GM12864 (cell line): ENCODE data around the gene NRP1.

Source experiments
- DNase-seq: peaks from one replicate; pipeline ENCODE4 v3.0.0-alpha.2; 2011; ENCODE audit warnings: low read depth
- H3K4me3 ChIP-seq: 2 replicates; pipeline ENCODE4 v1.5.1; 2011; ENCODE audit warnings: mild to moderate bottlenecking, low read depth, low read length, control low read depth
- TF ChIP-seq, protein P1 (sequence below): IDR thresholded peaks from 2 replicates; pipeline ENCODE4 v1.5.1; 2011; ENCODE audit warnings: low read depth, mild to moderate bottlenecking, moderate library complexity, low read length, control low read depth, inconsistent platforms; ENCODE audit errors: missing control alignments

Gene NRP1

GRCh38 chr10:33363106-33363505 lies 28.6 kb upstream of the NRP1 start:
- no peak for DNase-seq
- no peak overlapping the region for H3K4me3 ChIP-seq
- TF ChIP-seq, protein P1, sequence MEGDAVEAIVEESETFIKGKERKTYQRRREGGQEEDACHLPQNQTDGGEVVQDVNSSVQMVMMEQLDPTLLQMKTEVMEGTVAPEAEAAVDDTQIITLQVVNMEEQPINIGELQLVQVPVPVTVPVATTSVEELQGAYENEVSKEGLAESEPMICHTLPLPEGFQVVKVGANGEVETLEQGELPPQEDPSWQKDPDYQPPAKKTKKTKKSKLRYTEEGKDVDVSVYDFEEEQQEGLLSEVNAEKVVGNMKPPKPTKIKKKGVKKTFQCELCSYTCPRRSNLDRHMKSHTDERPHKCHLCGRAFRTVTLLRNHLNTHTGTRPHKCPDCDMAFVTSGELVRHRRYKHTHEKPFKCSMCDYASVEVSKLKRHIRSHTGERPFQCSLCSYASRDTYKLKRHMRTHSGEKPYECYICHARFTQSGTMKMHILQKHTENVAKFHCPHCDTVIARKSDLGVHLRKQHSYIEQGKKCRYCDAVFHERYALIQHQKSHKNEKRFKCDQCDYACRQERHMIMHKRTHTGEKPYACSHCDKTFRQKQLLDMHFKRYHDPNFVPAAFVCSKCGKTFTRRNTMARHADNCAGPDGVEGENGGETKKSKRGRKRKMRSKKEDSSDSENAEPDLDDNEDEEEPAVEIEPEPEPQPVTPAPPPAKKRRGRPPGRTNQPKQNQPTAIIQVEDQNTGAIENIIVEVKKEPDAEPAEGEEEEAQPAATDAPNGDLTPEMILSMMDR = no peak

DNA sequence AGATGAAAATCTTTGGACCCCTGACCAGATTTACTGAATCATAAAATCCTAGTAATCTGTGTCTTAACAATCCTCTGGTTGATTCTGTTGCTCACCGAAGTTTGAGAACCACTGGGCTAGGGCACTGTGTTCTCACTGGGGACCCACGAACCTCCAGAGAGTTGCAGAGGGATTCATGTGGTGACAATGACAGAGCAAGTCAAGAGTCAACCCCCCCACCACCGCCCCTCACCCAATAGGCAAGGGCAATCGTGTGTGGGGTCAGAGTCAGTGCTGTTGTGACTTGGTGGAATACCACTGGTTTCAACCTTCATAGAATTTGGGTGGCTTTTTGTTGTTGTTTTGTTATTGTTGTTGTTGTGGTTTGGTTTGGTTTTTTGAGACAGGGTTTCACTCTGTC lies 23.5 kb upstream of the NRP1 start:
- TF ChIP-seq, protein P1 = no peak
- DNase-seq = no peak
- H3K4me3 ChIP-seq = no peak overlapping the region

GRCh38 chr10:33355274-33355673 lies 20.8 kb upstream of the NRP1 start:
- no peak overlapping the region for H3K4me3 ChIP-seq
- DNase-seq = no peak
- TF ChIP-seq, protein P1 = no peak

DNA sequence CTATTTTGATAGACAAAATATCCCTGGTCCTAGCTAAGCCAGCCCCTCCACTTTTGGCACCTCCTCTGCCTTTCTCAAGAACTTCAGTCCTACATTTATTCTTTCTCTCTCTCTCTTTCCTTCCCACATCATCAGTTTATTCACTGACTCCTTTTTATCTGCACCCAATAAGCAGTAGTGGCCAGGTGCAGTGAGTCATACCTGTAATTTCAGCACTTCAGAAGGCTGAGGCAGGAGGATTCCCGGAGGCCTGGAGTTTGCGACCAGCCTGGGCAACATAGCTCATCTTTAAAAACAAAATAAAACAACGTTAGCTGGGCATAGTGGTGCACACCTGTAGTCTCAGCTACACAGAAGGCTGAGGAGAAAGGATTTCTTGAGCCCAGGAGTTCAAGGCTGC lies 19.4 kb upstream of the NRP1 start:
- TF ChIP-seq, protein P1 = no peak
- DNase-seq = no peak

DNA sequence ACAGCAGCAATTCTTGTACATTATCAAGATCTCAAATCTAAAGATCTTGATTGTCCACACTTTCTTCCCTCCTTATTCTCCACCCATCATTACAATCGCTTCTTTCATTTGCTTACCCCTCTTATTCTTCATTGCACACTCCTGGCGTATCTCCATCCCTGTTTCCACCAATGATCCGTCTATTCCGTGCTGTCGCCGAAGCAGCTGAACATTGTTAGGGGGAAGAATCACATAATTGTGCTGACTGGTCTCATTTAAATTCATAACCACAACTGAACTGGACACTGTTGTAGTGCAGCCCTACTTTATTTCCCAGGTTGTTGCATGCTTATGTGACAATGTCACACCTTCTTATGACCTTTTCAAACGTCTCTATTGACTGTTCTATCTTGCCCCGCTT lies 18.9 kb upstream of the NRP1 start:
- no peak overlapping the region for H3K4me3 ChIP-seq
- TF ChIP-seq, protein P1 = no peak
- DNase-seq = no peak

More for the DNA sequence above, 19.4 kb upstream of the NRP1 start:
- no peak overlapping the region for H3K4me3 ChIP-seq

DNA sequence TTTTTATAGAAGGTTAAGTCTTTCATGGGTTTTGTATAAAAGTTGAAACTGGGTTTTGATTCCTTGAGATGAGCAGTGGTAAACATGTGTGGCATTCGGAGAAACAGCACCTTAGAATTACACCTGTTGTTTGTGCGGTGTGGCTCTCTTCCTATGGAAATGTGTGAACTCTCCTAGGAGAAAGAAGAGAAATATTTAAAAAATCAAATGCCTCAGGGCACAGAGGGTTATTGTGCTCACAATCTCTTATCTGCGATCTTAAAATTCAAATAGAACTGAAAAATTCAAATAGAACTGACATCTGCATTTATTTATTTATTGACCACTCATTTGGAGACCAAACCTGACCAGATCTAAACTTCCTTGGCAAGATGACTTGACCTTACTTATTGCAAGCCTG lies 18.1 kb upstream of the NRP1 start:
- TF ChIP-seq, protein P1 = no peak
- no peak overlapping the region for H3K4me3 ChIP-seq
- no peak for DNase-seq

- H3K4me3 ChIP-seq = no peak overlapping the region
- TF ChIP-seq, protein P1 = no peak
- no peak for DNase-seq
Measured at GRCh38 chr10:33352175-33352574, 17.7 kb upstream of the NRP1 start.
